ENCODE measurements around the gene RNF214.

GRCh38 chr11:117232911-117233409 lies 489 bp downstream of the RNF214 start:
- TF ChIP-seq TAF1 (IDR thresholded peaks at IDR 0.05; ENCODE audit: low read depth, low read length) (no peak), PAX5 (IDR thresholded peaks at IDR 0.05; ENCODE audit: insufficient read depth, low read length, severe bottlenecking) (no peak)
